NCI-H82 treated with DMSO at 0.1 percent for 48 hours (cell line): ENCODE data around the gene SPINDOC.

Experiments
- DNase-seq: peaks from one replicate; lab custom pipeline; 2025; ENCODE audit not compliant: unreplicated experiment; lab: John Stamatoyannopoulos, UW

The SPINDOC gene

DNA sequence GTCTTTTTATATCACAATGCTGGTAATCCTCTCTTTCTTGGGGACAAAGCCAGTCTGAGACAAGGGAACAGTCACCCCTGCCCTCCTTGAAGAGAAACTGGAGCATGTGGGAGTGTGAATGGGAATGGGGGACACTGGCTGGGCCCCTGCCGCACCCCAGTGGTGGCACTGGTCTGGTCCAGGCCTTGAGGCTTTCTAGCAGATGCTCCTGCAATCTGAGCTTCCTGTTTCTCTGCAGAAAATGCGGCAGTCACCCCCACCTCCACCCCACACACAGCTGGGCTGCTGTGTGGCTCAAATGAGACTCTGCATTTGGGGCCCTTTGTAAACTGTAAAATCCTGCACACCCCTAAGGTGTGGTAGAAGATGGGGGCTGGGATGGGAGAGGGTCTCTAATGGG is 19.1 kb downstream of the SPINDOC start:
- no peak for DNase-seq

DNA sequence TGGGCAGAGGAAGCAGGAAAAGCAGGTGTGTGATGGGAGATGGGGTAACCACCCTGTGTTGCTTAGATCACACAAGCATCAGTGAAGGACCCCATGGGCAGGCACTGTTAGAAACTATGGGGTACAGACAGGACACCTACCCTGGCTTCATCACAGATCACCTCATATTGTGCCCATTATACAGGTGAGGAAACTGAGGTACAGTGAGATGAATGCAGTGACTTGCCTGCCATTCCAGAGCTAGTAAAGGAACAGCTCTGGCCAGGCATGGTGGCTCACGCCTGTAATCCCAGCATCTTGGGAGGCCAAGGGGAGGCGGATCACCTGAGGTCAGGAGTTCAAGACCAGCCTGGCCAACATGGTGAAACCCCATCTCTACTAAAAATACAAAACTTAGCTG is 19.8 kb downstream of the SPINDOC start:
- DNase-seq = no peak

DNA sequence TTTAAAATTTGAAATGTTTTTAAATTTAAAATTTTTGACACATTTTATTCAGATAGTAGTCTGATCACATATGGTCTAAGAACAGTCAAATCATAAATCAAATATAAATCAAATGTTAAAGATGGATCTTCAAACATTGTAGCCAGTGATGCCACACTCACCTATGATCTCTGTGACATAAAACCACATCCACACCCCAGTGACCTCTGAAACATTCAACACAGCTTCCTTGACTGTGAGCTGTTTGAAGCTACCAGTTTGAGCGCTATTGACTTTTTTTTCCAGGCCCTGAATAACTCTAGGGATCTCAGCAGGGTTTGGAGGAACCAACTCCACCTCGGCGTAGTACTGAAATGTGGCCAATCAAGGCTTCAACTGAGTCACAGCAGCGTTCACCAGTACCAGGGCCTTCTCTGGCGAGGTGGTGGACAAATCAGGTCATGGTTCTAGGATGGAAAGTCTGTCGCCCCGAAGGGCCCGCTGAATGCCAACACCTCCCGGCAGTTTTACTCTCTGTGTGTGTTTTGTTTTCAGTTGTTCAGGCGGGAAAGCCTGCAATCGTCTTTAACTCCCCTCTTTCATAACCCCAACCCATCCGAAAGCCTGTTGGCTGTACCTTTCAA is 21.4 kb downstream of the SPINDOC start:
- no peak for DNase-seq

DNA sequence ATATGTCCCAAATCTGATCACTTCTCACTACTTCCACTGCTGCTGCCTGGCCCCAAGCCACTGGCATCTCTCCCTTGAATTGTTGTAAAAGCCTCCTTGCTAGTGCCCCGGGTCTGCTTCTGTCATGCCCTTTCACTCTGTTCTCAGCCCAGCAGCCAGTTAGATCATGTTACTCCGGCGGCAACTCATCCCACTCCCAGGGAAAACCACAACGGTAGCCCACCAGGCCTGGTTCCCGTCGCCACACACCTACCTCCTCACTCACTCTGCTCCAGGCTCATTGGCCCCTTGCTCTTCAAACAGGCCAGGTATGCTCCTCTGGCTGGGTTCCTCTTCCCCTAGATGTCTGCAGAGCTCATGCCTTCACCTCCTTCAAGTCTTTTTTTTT is 21.9 kb downstream of the SPINDOC start:
- no peak for DNase-seq

DNA sequence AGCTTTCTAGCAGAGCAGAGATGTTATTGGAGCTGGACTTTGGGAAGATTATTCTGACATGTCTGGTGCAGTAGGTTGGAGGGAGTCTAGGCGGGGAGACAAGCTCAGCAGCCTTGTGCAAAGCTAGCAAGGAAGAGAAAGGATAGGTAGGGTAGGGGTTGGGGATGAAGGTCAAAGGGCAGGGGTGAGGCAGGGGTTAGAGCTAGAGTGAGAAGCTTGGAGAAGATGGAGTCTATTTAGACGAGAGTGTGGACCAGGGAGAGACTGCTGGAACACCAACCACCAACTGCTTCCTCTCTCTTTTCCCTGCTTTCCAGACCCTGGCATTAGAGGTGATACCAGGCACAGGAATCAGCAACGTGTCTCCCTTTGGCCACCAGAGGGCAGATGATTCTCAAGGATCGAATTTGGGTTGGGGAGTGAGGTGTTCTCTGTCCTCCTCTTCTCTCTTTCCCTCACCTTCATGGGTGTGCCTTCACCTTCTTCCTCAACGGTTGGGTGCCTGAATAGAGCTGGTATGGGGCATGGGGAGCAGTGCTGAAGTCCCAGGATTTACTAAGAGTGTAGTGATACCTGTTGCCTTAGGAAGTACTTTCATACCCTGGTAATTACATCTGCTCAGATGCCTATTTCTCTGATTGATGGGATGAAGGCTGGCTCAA is 23.9 kb downstream of the SPINDOC start:
- DNase-seq = peak; percentile 57

DNA sequence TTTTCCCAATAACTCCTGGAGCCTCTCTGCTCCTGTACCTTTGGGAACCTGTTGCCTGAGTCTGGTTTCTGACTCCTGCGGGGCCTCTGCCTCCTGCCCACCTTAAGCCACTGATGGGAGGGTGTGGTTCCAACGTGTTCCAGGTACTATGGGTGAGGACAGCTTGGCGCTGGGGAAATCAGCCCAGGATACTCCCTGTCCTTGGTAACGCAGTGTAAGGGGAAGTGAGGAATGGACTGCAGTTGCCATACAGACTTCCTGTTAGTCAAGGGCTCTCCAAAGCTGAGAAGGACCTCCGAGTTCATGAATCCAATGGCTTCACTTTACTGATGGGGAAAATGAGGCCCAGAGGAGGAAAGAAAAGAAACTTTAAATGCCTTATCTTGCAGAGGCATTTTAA is 24.5 kb downstream of the SPINDOC start:
- no peak for DNase-seq

DNA sequence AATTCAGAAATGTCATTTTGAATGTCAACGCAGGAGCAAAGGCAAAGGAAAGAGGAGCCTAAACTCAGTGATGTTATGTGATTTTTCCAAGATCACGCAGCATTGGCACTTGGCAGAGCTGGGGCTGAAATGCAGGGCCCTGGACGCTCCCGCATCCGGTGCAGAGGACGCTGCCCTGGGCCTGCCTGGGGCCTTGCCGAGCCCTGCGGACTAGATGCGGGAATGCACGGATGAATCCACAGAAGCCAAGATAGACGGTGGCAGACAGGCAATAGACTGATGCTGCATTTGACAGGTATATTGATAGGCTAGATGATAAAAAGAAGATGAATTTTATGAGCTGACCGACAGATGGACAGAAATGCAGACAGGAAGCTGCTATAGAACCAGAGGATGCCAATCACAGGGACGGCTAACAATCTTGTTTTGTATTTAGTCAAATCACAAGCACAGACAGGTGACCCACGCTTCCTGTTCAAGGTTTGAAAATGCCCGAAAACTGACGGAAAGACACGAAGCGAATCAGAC is 25.0 kb downstream of the SPINDOC start:
- no peak for DNase-seq

DNA sequence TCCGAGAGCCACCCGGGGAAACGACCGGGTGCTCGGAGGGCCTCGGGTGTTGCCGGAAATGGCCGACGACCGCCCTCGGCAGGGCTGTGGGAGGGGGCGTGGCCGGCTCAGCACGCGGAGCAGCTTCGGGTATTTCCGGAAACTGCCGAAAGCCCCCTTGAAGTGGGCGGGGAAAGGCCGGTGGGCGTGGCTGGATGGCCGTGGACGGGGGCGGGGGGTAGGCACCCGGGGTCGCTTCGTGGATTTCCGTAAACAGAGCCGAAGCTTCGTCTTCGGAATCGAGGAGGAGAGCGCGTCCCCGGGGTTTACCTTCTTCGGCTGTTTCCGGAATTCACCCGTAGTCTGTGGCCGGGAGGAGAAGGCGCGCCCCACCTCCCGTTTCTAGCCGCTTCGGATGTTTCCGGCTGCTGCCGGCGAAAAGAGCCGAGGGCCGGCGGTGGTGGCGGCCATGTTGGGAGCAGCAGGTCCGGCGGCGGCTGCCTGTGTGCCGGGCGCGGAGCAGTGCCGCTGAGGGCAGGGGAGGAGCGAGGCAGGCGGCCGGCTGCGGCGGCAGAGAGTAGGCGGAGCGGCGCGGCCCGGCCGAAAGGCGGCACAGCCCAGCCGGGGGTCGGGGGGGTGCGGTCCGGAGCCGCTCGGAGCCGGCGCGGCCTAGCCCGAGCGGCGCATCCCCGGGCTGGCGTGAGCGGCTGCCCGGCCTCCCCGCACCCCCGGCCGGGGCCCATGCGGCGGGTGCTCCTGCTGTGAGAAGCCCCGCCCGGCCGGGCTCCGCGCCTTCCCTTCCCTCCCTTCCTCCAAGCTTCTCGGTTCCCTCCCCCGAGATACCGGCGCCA is 25.6 kb downstream of the SPINDOC start, which contains the start of gene MARK2:
Gene MARK2 (plus strand): TSS at position 433 of the 830 bp plus-strand sequence. CDS start 397 bp downstream, at position 830.
- peak; percentile 91 for DNase-seq

DNA sequence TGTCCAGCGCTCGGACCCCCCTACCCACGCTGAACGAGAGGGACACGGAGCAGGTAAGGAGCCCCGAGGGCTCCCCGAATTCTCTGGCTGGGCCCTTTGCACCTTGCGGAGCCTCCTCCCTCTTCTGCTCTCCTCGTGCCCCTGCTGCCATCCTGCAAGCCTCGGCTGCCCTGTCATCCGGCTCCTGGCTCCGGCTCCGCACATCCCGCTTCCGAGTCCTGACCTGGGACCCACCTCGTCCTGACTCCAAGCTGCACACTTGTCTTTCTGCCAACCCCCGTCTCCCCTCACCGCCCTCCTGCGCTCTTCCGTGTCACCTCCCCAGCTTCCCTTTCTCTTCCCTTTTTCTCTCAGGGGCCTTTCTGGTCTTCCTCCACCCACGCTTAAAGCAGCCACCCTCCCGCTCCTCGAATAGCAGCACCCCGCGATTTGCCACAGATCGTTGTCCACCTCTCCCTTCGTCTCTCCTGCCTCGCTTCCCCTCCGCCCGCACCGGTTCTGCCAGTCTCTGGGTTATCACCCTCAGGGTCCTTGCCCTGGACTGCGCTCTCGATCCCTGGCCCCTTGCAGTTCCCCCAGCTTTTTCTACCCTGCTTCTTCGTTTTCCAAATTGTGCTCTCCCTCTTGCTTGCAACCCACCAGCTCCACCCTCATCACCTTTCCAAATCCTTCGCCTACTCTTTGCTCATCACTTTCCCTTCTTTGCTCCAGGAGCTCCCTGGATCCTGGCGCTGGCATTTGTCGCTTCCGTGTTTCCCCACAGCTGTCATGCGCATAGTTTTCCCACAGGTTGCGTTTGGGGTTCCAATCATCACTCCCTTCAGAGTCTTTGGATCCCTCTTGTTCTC is 26.5 kb downstream of the SPINDOC start:
- no peak for DNase-seq

DNA sequence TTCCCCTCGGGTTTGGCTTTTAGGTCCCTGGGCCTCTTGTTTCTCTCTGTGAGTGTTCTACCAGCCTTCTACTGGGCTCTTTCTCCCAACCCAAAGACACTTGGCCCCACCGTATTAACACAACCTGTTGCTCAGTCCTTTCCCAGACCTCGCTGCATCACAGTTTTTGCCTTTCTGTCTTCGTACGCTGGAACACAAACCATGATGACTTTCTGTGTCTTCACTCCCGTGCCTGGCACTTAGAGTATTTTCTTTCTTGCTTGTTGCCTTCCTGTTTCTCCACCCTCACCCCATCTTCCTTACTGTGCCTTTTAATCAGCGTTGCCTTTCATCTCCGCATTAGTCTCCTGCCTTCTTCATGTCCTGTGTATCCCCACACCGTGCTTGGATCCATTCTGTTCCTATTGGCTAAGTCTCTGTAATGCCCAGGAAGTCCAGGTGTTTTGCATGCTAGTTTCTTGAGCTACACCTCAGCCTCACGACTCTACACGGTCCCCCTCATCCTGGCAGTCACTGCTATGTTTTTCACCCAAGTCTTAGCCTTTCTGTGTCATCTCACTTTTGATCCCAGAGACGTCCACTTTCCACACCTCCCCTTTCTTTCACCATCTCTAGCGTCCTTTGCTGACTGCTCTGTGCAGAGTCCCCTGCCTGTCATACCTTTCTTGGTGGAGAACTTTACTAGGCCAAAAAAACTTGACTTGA is 27.3 kb downstream of the SPINDOC start:
- no peak for DNase-seq

DNA sequence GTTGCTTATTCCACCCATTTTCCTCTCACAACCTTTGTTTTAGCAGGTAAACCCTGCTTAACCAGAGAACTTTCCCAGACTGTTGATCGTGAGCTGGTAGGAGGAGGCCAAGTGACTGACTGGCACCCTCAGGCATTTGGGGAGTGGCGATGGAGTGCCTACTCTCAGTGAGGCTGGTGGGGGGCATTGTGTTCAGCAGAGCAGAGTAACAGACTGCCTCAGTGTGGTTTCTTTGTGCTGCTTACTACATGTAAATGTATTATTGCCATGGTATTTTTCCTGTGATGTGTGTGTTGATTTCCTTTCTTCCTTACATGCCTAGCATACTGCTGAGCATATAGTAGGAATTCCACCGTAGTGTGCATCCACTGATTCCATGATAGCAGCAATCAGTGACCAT is 28.3 kb downstream of the SPINDOC start:
- no peak for DNase-seq

DNA sequence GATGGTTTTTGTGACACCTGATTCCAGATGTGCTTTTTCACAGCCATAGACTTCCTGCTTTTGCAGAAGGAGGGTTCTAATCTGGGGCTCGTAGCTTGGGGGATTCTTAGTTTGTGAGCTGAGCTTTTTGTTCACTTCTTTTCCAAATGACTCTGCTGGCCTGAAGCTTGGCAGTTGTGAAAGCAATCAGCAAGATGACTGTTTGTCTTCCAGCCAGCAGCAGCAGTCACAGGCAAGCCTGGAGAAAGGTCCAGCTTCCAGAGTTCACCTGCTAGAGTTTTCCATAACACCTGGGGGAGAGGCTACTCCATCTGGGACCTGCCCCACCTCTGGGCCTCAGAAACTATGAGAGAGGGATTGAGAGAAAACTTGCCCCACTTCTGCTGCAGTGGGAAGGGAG is 29.8 kb downstream of the SPINDOC start:
- no peak for DNase-seq

DNA sequence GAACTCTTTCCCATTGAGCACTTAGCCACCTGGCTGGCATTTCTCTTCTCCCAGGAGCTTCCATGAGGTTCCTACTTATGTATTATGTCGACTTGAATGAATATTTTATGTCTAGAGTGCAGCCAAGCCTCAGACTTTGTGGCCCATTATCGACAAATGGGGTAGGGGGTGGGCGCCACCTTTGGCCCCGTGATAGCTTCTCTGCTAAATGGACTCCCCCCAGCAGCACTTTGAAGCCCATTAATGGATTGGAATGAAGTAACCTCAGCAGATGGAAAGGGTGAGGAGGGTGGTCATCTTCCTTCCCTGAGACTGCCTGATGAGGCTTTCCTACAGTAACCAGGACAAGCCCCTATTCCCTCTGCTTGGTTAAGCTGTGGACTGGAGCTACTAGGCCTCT is 31.6 kb downstream of the SPINDOC start:
- no peak for DNase-seq

DNA sequence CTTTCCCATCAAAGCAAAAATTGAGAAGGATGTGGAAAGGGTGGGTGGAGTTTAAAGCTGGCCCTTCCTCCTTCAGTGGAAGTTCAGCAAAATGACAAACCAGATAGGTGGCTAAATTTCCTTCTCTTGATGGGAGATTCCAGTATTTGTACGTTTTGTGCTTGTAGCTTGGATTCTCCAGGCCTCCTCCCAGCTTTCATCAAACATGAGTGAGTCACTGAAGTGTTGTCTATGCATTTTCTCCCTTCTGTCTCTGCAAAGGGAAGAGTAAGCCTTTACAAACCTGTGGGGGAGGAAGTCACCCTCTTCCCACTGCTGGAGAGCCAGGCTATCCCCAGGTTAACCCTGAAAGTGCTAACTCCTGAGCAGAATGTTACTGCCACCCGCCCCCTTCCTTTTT is 32.0 kb downstream of the SPINDOC start:
- DNase-seq = no peak

DNA sequence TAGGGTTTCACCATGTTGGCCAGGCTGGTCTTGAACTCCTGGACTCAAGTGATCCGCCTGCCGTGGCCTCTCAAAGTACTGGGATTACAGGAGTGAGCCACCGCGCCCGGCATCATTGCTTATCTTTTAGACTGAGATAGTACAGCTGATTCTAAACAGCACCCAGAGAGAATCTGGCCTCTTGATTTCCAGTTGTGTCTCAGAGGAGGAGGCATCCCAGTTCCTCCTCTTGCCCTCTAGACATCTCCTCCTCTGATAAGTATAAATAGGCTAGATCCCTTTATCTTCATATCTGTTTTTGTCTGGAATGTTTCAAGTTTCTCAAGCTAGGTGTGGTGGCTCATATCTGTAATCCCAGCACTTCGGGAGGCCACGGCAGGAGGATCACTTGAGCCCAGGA is 32.7 kb downstream of the SPINDOC start:
- no peak for DNase-seq

DNA sequence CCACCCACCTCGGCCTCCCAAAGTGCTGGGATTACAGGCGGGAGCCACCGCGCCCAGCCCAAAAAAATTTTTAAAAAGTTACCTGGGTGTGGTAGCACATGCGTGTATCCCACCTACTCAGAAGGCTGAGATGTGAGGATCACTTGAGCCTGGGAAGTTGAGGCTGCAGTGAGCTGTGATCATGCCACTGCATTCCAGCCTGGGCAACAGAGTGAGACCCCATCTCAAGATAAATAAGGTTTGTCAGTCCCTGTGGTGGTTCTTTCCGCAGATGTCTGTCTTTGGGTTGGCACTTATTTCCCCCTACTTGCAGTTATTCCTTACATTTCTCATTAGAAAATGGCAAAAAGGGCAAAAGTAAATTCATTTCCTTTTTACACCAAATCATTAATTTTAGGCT is 33.6 kb downstream of the SPINDOC start:
- no peak for DNase-seq

DNA sequence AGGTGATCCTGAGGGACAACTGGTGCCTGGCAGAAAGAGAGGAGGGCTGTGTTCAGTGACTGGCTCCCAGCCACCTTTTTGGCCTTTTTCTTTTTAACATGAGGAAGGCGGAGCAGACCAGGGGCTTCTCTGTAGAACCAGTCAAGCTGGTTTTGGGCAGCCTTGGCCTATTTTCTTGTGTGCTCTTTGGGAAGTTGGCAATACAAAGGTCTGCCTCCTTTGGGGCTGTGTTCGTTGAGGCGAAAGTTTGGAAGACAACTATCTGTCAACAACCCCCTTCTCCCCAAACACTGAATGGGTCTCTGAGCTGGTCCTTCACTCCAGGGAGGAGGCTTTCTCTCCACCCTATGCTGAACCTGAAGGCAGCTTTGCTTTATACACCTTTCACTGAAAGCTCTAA is 34.1 kb downstream of the SPINDOC start:
- no peak for DNase-seq

DNA sequence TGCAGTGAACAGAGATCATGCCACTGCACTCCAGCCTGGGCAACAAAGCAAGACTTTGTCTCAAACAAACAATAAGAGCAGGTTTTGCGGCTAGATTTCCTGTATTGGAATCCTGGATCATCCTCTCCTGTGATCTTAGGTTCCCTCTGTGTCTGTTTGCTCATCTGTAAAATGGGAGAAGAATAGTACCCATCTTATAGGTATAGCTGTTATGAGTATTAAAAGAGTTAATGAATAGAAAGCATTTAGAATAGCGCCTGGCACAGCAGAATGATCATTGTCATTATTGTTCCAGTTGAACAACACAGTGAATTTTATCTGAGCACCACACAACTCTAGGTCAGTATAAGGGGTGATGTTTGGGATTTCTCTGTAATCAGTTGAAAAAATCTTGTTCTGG is 36.4 kb downstream of the SPINDOC start:
- no peak for DNase-seq

DNA sequence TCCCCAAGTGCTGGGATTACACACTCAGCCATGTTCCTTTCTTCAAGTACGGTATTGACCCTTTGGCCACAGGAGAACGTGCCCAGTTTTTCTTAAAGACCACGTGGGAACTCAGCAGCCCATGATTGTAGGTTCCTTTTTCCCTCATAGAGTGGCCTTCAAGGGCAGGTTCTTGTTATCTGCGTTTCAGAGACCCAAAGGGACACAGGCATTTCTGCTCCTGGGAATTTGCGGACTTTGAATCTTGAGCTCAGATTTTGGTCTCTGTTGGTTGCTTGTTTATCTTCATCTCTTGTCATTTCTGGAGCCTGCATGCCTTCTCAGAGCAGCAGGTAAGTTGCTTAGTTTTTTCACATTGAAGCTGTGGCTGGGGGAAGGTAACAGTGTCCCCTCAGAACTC is 37.7 kb downstream of the SPINDOC start:
- no peak for DNase-seq

DNA sequence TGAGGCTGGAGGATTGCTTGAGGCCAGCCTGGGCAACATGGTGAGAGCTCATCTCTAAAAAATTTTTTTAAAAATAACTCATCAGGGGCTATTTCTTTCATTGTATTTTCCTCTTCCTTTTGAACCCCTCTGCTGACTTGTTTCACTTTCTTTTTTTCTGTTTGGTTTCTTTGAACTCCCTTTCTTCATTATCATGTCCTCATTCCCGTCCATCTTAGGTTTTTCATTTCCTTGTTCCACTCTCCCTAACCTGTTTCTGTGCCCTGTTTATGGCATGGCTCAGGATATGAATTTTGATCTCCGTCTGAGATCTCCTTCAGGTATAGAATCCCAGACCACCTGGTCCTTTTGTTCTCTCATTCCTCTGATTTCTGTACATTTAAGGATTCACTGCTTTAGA is 38.1 kb downstream of the SPINDOC start:
- DNase-seq = no peak
